Urinary bladder (tissue), 4 donors: Measurements from ENCODE around the gene MAT2A. TPM values are rescaled to one million over a fixed set of nuclear protein-coding genes. Genes with fewer than 3 reads are reported as not detected.
A peak's percentile ranks its signal among the peaks of the same experiment; 100 is the strongest.
"Not testable (repeated sequence)": the region's sequence is repeated elsewhere in the genome, so short reads cannot be mapped to it uniquely, and the experiment has no call there.

Experiments used
- DNase-seq: peaks from one replicate; pipeline ENCODE4 v3.0.0-alpha.2; 2015; ENCODE audit errors: extremely low spot score
- H3K27ac ChIP-seq: one replicate; pipeline ENCODE4 v1.5.1; 2013; ENCODE audit warnings: low read depth, mild to moderate bottlenecking, moderate library complexity
- H3K36me3 ChIP-seq: one replicate; pipeline ENCODE4 v1.6.1; 2013; ENCODE audit warnings: mild to moderate bottlenecking, moderate library complexity; ENCODE audit not compliant: insufficient read depth
- H3K4me1 ChIP-seq: one replicate; pipeline ENCODE4 v1.6.1; 2013; ENCODE audit warnings: mild to moderate bottlenecking, moderate library complexity; ENCODE audit not compliant: insufficient read depth
- H3K4me3 ChIP-seq: one replicate; pipeline ENCODE4 v1.5.1; 2013; ENCODE audit warnings: low read depth, low read length
- WGBS: extraction: QIAGEN DNeasy Blood & Tissue Kit; methylation state at CpG from one replicate; pipeline ENCODE4 v1.1.7; 2013; 5-methylcytosine and 5-hydroxymethylcytosine counted together
- polyA plus RNA-seq: library from polyadenylated mRNA; stranded (reverse); fragments of 200-250 nt; gene quantifications from one replicate; pipeline ENCODE4 v1.2.3, GENCODE V29; 2013
- small RNA-seq: library from RNA; depleted of rRNA; stranded (forward); fragments of <200 nt; gene quantifications from one replicate; pipeline ENCODE3, GENCODE V24; 2014
- total RNA-seq: library from RNA; depleted of rRNA; stranded (reverse); fragments of >200 nt; gene quantifications from one replicate; pipeline ENCODE4 v1.2.3, GENCODE V29; 2014
- donor health status: healthy with polysubstance abuse.
- donor health status: healthy.

The MAT2A gene
- total and polyA plus RNA-seq, 2 donors = 94.8 to 242 TPM

DNA sequence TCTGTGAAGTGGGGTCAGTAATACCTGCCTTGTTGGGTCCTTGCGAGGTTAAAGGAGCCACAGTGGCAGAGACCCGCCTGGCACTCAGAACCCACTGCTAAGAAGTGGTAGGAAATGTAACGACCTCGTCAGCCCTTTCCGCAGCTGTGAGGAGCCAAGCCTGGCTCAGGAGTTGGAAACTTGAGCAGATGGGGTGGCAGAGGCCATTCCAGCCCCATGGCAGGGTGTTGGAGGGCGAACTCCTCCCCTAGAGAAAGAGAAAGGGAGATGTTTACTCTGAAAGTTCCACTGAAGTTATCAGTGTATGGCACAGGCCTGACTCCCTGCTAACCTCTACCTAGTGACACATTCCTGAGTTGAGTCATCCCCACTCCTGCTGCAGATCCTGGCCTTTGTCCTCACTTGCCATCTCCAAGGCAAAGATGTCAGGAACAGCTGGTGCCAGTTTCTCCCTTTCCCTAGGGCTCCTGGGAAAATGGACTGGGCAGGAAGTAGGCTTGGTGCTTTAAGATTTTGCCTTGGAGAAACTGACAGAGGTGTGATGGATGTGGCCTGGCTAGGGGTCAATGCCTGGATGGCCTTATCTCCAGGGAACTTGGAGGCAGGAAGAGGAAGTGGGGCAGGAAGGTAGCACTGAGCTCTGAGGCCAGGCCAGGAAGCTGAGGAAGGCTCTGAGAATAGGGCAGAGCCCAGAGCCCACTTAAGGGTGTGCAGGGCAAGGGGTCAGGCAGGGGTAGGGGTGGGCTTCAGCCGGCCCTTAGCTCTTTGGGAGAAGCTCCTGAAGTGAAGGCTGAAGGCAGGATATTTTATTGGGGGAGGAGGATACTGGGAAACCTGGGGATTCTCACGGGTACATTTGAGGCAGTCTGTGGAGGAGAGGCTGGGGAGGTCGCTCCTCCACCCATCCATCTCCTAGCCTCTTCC, 46.2 kb downstream of the MAT2A start:
- WGBS = 32% methylated on average over 9 of the region's 9 CpGs
- Histone ChIP-seq H3K4me3 (peak overlapping the region; percentile 65), H3K4me1 (peaks cover 5% of the 10 kb centered on the region), H3K27ac (peak overlapping the region; percentile 81), H3K36me3 (no peaks in the 10 kb centered on the region)
- DNase-seq = no peak

GRCh38 chr2:85585781-85586105, 46.8 kb downstream of the MAT2A start:
- Histone ChIP-seq H3K36me3 (no peaks in the 10 kb centered on the region), H3K4me1 (peaks cover 5% of the 10 kb centered on the region), H3K4me3 (no peak overlapping the region), H3K27ac (peak overlapping the region; percentile 64)
- DNase-seq = no peak
- 71% methylated on average over 1 of the region's 1 CpG for WGBS

DNA sequence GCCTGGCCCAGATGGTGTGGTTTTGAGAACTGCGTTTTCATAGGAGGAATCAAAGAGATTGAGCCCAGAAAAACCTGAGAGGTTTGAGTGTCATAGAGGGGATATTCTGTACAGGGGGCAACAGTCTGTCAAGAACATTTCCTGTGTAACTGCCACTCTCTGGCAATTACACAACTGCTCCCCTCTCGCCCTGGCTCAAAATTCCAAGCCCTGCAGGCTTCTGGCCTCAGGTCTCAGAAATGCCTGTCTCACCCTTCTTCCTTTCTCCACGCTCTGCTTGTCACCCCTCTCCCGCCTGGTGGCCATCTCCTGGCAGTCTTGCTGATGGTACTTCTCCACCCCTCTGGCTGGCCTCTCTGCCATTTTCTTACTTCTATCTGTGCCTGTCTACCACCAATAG, 49.3 kb downstream of the MAT2A start:
- Histone ChIP-seq H3K4me3 (no peak overlapping the region), H3K36me3 (no peaks in the 10 kb centered on the region), H3K4me1 (peaks cover 5% of the 10 kb centered on the region), H3K27ac (no peak overlapping the region)
- DNase-seq = no peak
- WGBS = 78% methylated on average over 4 of the region's 4 CpGs

- no peaks in the 10 kb centered on the region for H3K36me3 ChIP-seq
- H3K4me1 ChIP-seq = peaks cover 5% of the 10 kb centered on the region
- no peak overlapping the region for H3K4me3 ChIP-seq
- no peak overlapping the region for H3K27ac ChIP-seq
- WGBS = 84% methylated on average over 4 of the region's 4 CpGs
- no peak for DNase-seq
Measured at GRCh38 chr2:85588645-85589044, 49.7 kb downstream of the MAT2A start.

- no peak overlapping the region for H3K4me3 ChIP-seq
- H3K4me1 ChIP-seq = peaks cover 5% of the 10 kb centered on the region
- 69% methylated on average over 4 of the region's 4 CpGs for WGBS
- peak overlapping the region; percentile 38 for H3K27ac ChIP-seq
- H3K36me3 ChIP-seq = no peaks in the 10 kb centered on the region
- DNase-seq = no peak
Measured at GRCh38 chr2:85589181-85589580, 50.2 kb downstream of the MAT2A start.

GRCh38 chr2:85589982-85590791, 51.2 kb downstream of the MAT2A start:
- Histone ChIP-seq H3K27ac (peak overlapping the region; percentile 66), H3K4me3 (no peak overlapping the region), H3K36me3 (no peaks in the 10 kb centered on the region), H3K4me1 (peaks cover 5% of the 10 kb centered on the region)
- DNase-seq = no peak
- WGBS = 56% methylated on average over 7 of the region's 7 CpGs

DNA sequence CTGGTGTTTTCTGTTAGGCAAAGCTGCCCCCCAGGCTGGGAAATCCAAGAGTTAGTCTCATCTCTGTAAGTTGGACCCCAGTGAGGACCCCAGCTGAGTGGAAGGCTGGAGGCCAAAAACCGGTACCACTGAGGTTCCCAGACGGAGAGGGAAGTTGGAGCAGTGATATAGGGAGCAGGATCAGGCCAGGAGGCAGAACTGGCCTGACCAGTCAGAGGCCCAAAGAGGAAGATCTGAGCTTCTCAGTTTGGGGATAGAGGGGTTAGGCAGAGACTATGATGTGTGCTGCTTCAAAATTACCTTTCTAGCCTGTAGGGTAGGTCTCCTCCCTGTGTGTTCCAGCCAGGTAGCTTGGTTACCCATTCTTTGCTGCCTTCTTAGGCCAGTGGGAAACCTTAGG, 52.0 kb downstream of the MAT2A start:
- H3K4me1 ChIP-seq = peaks cover 5% of the 10 kb centered on the region
- no peaks in the 10 kb centered on the region for H3K36me3 ChIP-seq
- WGBS = 83% methylated on average over 2 of the region's 2 CpGs
- H3K4me3 ChIP-seq = no peak overlapping the region
- H3K27ac ChIP-seq = peak overlapping the region; percentile 12
- DNase-seq = no peak

GRCh38 chr2:85591563-85591962, 52.6 kb downstream of the MAT2A start:
- no peak for DNase-seq
- no peak overlapping the region for H3K4me3 ChIP-seq
- H3K4me1 ChIP-seq = peaks cover 5% of the 10 kb centered on the region
- H3K27ac ChIP-seq = peak overlapping the region; percentile 38
- H3K36me3 ChIP-seq = no peaks in the 10 kb centered on the region
- 78% methylated on average over 12 of the region's 12 CpGs for WGBS

GRCh38 chr2:85592299-85592698, 53.3 kb downstream of the MAT2A start:
- not testable (repeated sequence) for H3K27ac ChIP-seq, H3K4me3 ChIP-seq, DNase-seq, H3K4me1 ChIP-seq, H3K36me3 ChIP-seq
- 92% methylated on average over 9 of the region's 9 CpGs for WGBS

GRCh38 chr2:85593023-85593422, 54.1 kb downstream of the MAT2A start:
- WGBS = 67% methylated on average over 3 of the region's 3 CpGs
- Histone ChIP-seq H3K4me3 (no peak overlapping the region), H3K36me3 (no peaks in the 10 kb centered on the region), H3K27ac (no peak overlapping the region), H3K4me1 (peaks cover 5% of the 10 kb centered on the region)
- DNase-seq = no peak

Small RNAs within 50 kb of the gene (small RNA-seq; reads per million reads assigned to genes)
- gene RN7SL126P = not detected

Other genes with a start within 250 kb of the MAT2A start
- gene TGOLN2, start 211.2 kb upstream of the MAT2A start, total RNA-seq = 58.7 TPM
- 81.0 TPM for gene TGOLN2, start 211.2 kb upstream of the MAT2A start, polyA plus RNA-seq
- 22.5 TPM for gene RETSAT, start 184.6 kb upstream of the MAT2A start, total RNA-seq
- gene RETSAT, start 184.6 kb upstream of the MAT2A start, polyA plus RNA-seq = 34.4 TPM
- 19.4 TPM for gene ELMOD3, start 184.4 kb upstream of the MAT2A start, total RNA-seq
- gene ELMOD3, start 184.4 kb upstream of the MAT2A start, polyA plus RNA-seq = 21.0 TPM
- gene CAPG, start 128.8 kb upstream of the MAT2A start, total RNA-seq = 89.3 TPM
- 76.0 TPM for gene CAPG, start 128.8 kb upstream of the MAT2A start, polyA plus RNA-seq
- gene SH2D6, start 120.5 kb upstream of the MAT2A start, total RNA-seq = not detected
- 0.37 TPM for gene SH2D6, start 120.5 kb upstream of the MAT2A start, polyA plus RNA-seq
- gene GGCX, start 22.3 kb downstream of the MAT2A start, total RNA-seq = 42.3 TPM
- gene GGCX, start 22.3 kb downstream of the MAT2A start, polyA plus RNA-seq = 26.4 TPM
- gene VAMP8, start 38.4 kb downstream of the MAT2A start, total RNA-seq = 14.8 TPM
- gene VAMP8, start 38.4 kb downstream of the MAT2A start, polyA plus RNA-seq = 89.9 TPM
- 8.0 TPM for gene VAMP5, start 45.3 kb downstream of the MAT2A start, total RNA-seq
- 157 TPM for gene VAMP5, start 45.3 kb downstream of the MAT2A start, polyA plus RNA-seq
- gene RNF181, start 56.6 kb downstream of the MAT2A start, total RNA-seq = 71.6 TPM
- 183 TPM for gene RNF181, start 56.6 kb downstream of the MAT2A start, polyA plus RNA-seq
- gene TMEM150A, start 63.5 kb downstream of the MAT2A start, total RNA-seq = 6.3 TPM
- gene TMEM150A, start 63.5 kb downstream of the MAT2A start, polyA plus RNA-seq = 39.0 TPM
- gene C2orf68, start 72.9 kb downstream of the MAT2A start, total RNA-seq = 40.8 TPM
- 20.0 TPM for gene C2orf68, start 72.9 kb downstream of the MAT2A start, polyA plus RNA-seq
- 32.1 TPM for gene USP39, start 77.0 kb downstream of the MAT2A start, total RNA-seq
- 51.7 TPM for gene USP39, start 77.0 kb downstream of the MAT2A start, polyA plus RNA-seq
- not detected for gene SFTPB, start 129.0 kb downstream of the MAT2A start, total RNA-seq
- gene SFTPB, start 129.0 kb downstream of the MAT2A start, polyA plus RNA-seq = not detected
- not detected for gene GNLY, start 155.2 kb downstream of the MAT2A start, total RNA-seq
- 1.8 TPM for gene GNLY, start 155.2 kb downstream of the MAT2A start, polyA plus RNA-seq
- gene ATOH8, start 214.8 kb downstream of the MAT2A start, total RNA-seq = 18.3 TPM
- 49.2 TPM for gene ATOH8, start 214.8 kb downstream of the MAT2A start, polyA plus RNA-seq